ENCODE results near the gene MISP.

GRCh38 chr19:795073-795611, 44.2 kb downstream of the MISP start:
- TF ChIP-seq CTCF (IDR thresholded peaks at IDR 0.05) (no peak), POLR2AphosphoS5 (IDR thresholded peaks at IDR 0.05) (no peak)
